NCI-H510A treated with DMSO at 0.1 percent for 48 hours (cell line): Measurements from ENCODE around the gene CHADL.
"Not testable (repeated sequence)": the region's sequence is repeated elsewhere in the genome, so short reads cannot be mapped to it uniquely, and the experiment has no call there.

Experiments used
- DNase-seq: peaks from one replicate; lab custom pipeline; 2025; lab: John Stamatoyannopoulos, UW

Gene CHADL

GRCh38 chr22:41181349-41182241 is 59.1 kb downstream of the CHADL start:
- peak; percentile 36 for DNase-seq

- no peak for DNase-seq
Measured at GRCh38 chr22:41180926-41181325, 59.8 kb downstream of the CHADL start.

DNA sequence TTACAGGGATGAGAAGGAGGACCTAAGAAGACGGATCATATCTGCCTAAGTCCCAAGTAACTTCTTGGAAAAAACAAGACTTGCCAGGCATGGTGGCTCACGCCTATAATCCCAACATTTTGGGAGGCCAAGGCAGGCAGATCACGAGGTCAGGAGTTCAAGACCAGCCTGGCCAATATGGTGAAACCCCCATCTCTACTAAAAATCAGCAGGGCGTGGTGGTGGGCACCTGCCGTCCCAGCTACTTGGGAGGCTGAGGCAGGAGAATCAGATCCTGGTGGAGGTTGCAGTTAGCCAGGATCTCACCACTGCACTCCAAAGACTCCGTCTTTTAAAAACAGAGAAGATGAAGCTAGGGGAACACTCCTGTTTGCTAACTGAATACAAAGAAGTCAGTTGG is 60.4 kb downstream of the CHADL start:
- DNase-seq, result not testable (repeated sequence)
